Glomerular endothelial cell (primary cell): ENCODE measurements around the gene NRCAM. TPM values are rescaled to one million over a fixed set of nuclear protein-coding genes. Genes with fewer than 3 reads are reported as not detected.

Source experiments
- DNase-seq: peaks from one replicate; pipeline ENCODE4 v3.0.0-alpha.2; 2011; ENCODE audit warnings: low read depth, low spot score; ENCODE audit errors: extremely low read depth
- total RNA-seq: library from RNA; depleted of rRNA; stranded (reverse); fragments of >200 nt; gene quantifications from 2 replicates; pipeline ENCODE4 v1.2.3, GENCODE V29; 2015

Gene NRCAM
- total RNA-seq, 1 donor from 2014 or later = 20.1 TPM

GRCh38 chr7:108316708-108317107, 139.5 kb downstream of the NRCAM start:
- no peak for DNase-seq

GRCh38 chr7:108314551-108314950, 141.7 kb downstream of the NRCAM start:
- DNase-seq = no peak

- no peak for DNase-seq
Observed at GRCh38 chr7:108314049-108314448, 142.2 kb downstream of the NRCAM start.

GRCh38 chr7:108313086-108313485, 143.2 kb downstream of the NRCAM start:
- no peak for DNase-seq

- DNase-seq = no peak
Observed at GRCh38 chr7:108311446-108312168, 144.6 kb downstream of the NRCAM start.

- DNase-seq = no peak
Observed at GRCh38 chr7:108310351-108310750, 145.9 kb downstream of the NRCAM start.

- DNase-seq = no peak
Observed at GRCh38 chr7:108308903-108309302, 147.3 kb downstream of the NRCAM start.

GRCh38 chr7:108308276-108308675, 148.0 kb downstream of the NRCAM start:
- no peak for DNase-seq

- no peak for DNase-seq
Observed at GRCh38 chr7:108307595-108307994, 148.6 kb downstream of the NRCAM start.

- DNase-seq = no peak
Observed at GRCh38 chr7:108307194-108307593, 149.0 kb downstream of the NRCAM start.

- DNase-seq = no peak
Observed at GRCh38 chr7:108303332-108303731, 152.9 kb downstream of the NRCAM start.

- DNase-seq = no peak
Observed at GRCh38 chr7:108301387-108301786, 154.8 kb downstream of the NRCAM start.

GRCh38 chr7:108299251-108299973, 156.8 kb downstream of the NRCAM start:
- no peak for DNase-seq

GRCh38 chr7:108296911-108297310, 159.3 kb downstream of the NRCAM start:
- DNase-seq = no peak

GRCh38 chr7:108294595-108294994, 161.6 kb downstream of the NRCAM start:
- DNase-seq = no peak

GRCh38 chr7:108293149-108293612, 163.1 kb downstream of the NRCAM start:
- no peak for DNase-seq

- no peak for DNase-seq
Observed at GRCh38 chr7:108292541-108292940, 163.7 kb downstream of the NRCAM start.

- DNase-seq = no peak
Observed at GRCh38 chr7:108291791-108292440, 164.3 kb downstream of the NRCAM start.

GRCh38 chr7:108291152-108291508, 165.1 kb downstream of the NRCAM start:
- DNase-seq = no peak

GRCh38 chr7:108290459-108291151, 165.6 kb downstream of the NRCAM start:
- DNase-seq = no peak

GRCh38 chr7:108289852-108290251, 166.4 kb downstream of the NRCAM start:
- no peak for DNase-seq
